ENCODE results near the gene BLOC1S6.

Gene BLOC1S6

GRCh38 chr15:45583731-45584639 lies 3.2 kb upstream of the BLOC1S6 start:
- Mint-ChIP-seq H3K4me1 (peaks cover 33% of the 10 kb centered on the region), H3K36me3 (peaks cover 6% of the 10 kb centered on the region), H3K4me3 (no peak overlapping the region), H3K27me3 (no peaks in the 10 kb centered on the region), H3K9me3 (no peaks in the 10 kb centered on the region), H3K27ac (no peak overlapping the region)
- no peak for ATAC-seq

- peaks cover 12% of the 10 kb centered on the region for H3K36me3 Mint-ChIP-seq
- H3K27me3 Mint-ChIP-seq: no peaks in the 10 kb centered on the region
- H3K27ac Mint-ChIP-seq: peak overlapping the region; percentile 98
- H3K4me1 Mint-ChIP-seq: peaks cover 40% of the 10 kb centered on the region
- no peak for ATAC-seq
- H3K4me3 Mint-ChIP-seq: no peak overlapping the region
- H3K9me3 Mint-ChIP-seq: no peaks in the 10 kb centered on the region
Measured at GRCh38 chr15:45585069-45585791, 1.9 kb upstream of the BLOC1S6 start.

- Mint-ChIP-seq H3K27ac (peak overlapping the region; percentile 98), H3K4me3 (peak overlapping the region; percentile 91), H3K4me1 (peaks cover 40% of the 10 kb centered on the region), H3K36me3 (peaks cover 12% of the 10 kb centered on the region), H3K9me3 (no peaks in the 10 kb centered on the region), H3K27me3 (no peaks in the 10 kb centered on the region)
- ATAC-seq: no peak
Measured at GRCh38 chr15:45586125-45586524, 1.1 kb upstream of the BLOC1S6 start.

- H3K4me3 Mint-ChIP-seq: peak overlapping the region; percentile 91
- peaks cover 40% of the 10 kb centered on the region for H3K4me1 Mint-ChIP-seq
- H3K36me3 Mint-ChIP-seq: peaks cover 12% of the 10 kb centered on the region
- no peaks in the 10 kb centered on the region for H3K27me3 Mint-ChIP-seq
- ATAC-seq: peak; percentile 1
- H3K27ac Mint-ChIP-seq: peak overlapping the region; percentile 98
- H3K9me3 Mint-ChIP-seq: no peaks in the 10 kb centered on the region
Measured at GRCh38 chr15:45586601-45587094, 531 bp upstream of the BLOC1S6 start.

- H3K27me3 Mint-ChIP-seq: no peaks in the 10 kb centered on the region
- peak overlapping the region; percentile 91 for H3K4me3 Mint-ChIP-seq
- no peaks in the 10 kb centered on the region for H3K9me3 Mint-ChIP-seq
- peaks cover 12% of the 10 kb centered on the region for H3K36me3 Mint-ChIP-seq
- H3K4me1 Mint-ChIP-seq: peaks cover 40% of the 10 kb centered on the region
- ATAC-seq: no peak
- H3K27ac Mint-ChIP-seq: peak overlapping the region; percentile 98
Measured at GRCh38 chr15:45587863-45588170, 638 bp downstream of the BLOC1S6 start.

GRCh38 chr15:45588219-45588875 lies 1.2 kb downstream of the BLOC1S6 start:
- H3K4me1 Mint-ChIP-seq: peaks cover 39% of the 10 kb centered on the region
- peaks cover 12% of the 10 kb centered on the region for H3K36me3 Mint-ChIP-seq
- H3K9me3 Mint-ChIP-seq: no peaks in the 10 kb centered on the region
- peak overlapping the region; percentile 91 for H3K4me3 Mint-ChIP-seq
- no peak for ATAC-seq
- H3K27me3 Mint-ChIP-seq: no peaks in the 10 kb centered on the region
- H3K27ac Mint-ChIP-seq: peak overlapping the region; percentile 98

- Mint-ChIP-seq H3K27ac (no peak overlapping the region), H3K36me3 (peaks cover 20% of the 10 kb centered on the region), H3K4me1 (peaks cover 39% of the 10 kb centered on the region)
Measured at GRCh38 chr15:45589256-45589655, 2.1 kb downstream of the BLOC1S6 start.

GRCh38 chr15:45594319-45594718 lies 7.1 kb downstream of the BLOC1S6 start:
- Mint-ChIP-seq H3K27me3 (no peaks in the 10 kb centered on the region), H3K27ac (peak overlapping the region; percentile 19), H3K4me1 (peaks cover 14% of the 10 kb centered on the region), H3K4me3 (no peak overlapping the region), H3K36me3 (peaks cover 29% of the 10 kb centered on the region), H3K9me3 (no peaks in the 10 kb centered on the region)
- no peak for ATAC-seq

More at GRCh38 chr15:45589256-45589655, 2.1 kb downstream of the BLOC1S6 start:
- ATAC-seq: no peak
- H3K27me3 Mint-ChIP-seq: no peaks in the 10 kb centered on the region
- peak overlapping the region; percentile 91 for H3K4me3 Mint-ChIP-seq
- H3K9me3 Mint-ChIP-seq: no peaks in the 10 kb centered on the region

- peaks cover 25% of the 10 kb centered on the region for H3K36me3 Mint-ChIP-seq
- ATAC-seq: no peak
- H3K4me1 Mint-ChIP-seq: peaks cover 10% of the 10 kb centered on the region
- H3K27ac Mint-ChIP-seq: no peak overlapping the region
- H3K4me3 Mint-ChIP-seq: no peak overlapping the region
- no peaks in the 10 kb centered on the region for H3K9me3 Mint-ChIP-seq
- no peaks in the 10 kb centered on the region for H3K27me3 Mint-ChIP-seq
Measured at GRCh38 chr15:45594835-45595530, 7.8 kb downstream of the BLOC1S6 start.

GRCh38 chr15:45603881-45604280 lies 16.7 kb downstream of the BLOC1S6 start:
- Mint-ChIP-seq H3K4me3 (no peak overlapping the region), H3K4me1 (peaks cover 47% of the 10 kb centered on the region), H3K36me3 (peaks cover 34% of the 10 kb centered on the region), H3K9me3 (peaks cover 2% of the 10 kb centered on the region), H3K27ac (peak overlapping the region; percentile 81), H3K27me3 (no peaks in the 10 kb centered on the region)
- ATAC-seq: peak; percentile 77

- H3K27me3 Mint-ChIP-seq: no peaks in the 10 kb centered on the region
- H3K9me3 Mint-ChIP-seq: peaks cover 2% of the 10 kb centered on the region
- H3K4me1 Mint-ChIP-seq: peaks cover 47% of the 10 kb centered on the region
- no peak overlapping the region for H3K4me3 Mint-ChIP-seq
- peaks cover 34% of the 10 kb centered on the region for H3K36me3 Mint-ChIP-seq
- peak overlapping the region; percentile 81 for H3K27ac Mint-ChIP-seq
- ATAC-seq: peak; percentile 45
Measured at GRCh38 chr15:45604326-45604725, 17.1 kb downstream of the BLOC1S6 start.

GRCh38 chr15:45606413-45606812 lies 19.2 kb downstream of the BLOC1S6 start:
- Mint-ChIP-seq H3K4me1 (peaks cover 39% of the 10 kb centered on the region), H3K27ac (peak overlapping the region; percentile 86), H3K9me3 (peaks cover 2% of the 10 kb centered on the region), H3K27me3 (no peaks in the 10 kb centered on the region), H3K36me3 (peaks cover 37% of the 10 kb centered on the region), H3K4me3 (no peak overlapping the region)
- ATAC-seq: no peak

- peaks cover 37% of the 10 kb centered on the region for H3K4me1 Mint-ChIP-seq
- peaks cover 33% of the 10 kb centered on the region for H3K36me3 Mint-ChIP-seq
- H3K27ac Mint-ChIP-seq: peak overlapping the region; percentile 86
- no peak for ATAC-seq
- H3K27me3 Mint-ChIP-seq: no peaks in the 10 kb centered on the region
- H3K4me3 Mint-ChIP-seq: peak overlapping the region; percentile 50
- H3K9me3 Mint-ChIP-seq: peaks cover 2% of the 10 kb centered on the region
Measured at GRCh38 chr15:45606841-45607240, 19.7 kb downstream of the BLOC1S6 start.

- peaks cover 18% of the 10 kb centered on the region for H3K4me1 Mint-ChIP-seq
- peaks cover 20% of the 10 kb centered on the region for H3K36me3 Mint-ChIP-seq
- H3K9me3 Mint-ChIP-seq: no peaks in the 10 kb centered on the region
- no peak overlapping the region for H3K4me3 Mint-ChIP-seq
- H3K27ac Mint-ChIP-seq: peak overlapping the region; percentile 53
- no peaks in the 10 kb centered on the region for H3K27me3 Mint-ChIP-seq
- ATAC-seq: no peak
Measured at GRCh38 chr15:45611305-45611704, 24.1 kb downstream of the BLOC1S6 start.
